Stimulated activated CD8-positive, alpha-beta memory T cell treated with anti-CD3 and anti-CD28 coated beads, Interleukin-4, amount 100 ng/mL, for 4 hours (primary cell): ENCODE measurements around the gene PKHD1.

Experiments used
- DNase-seq, 2 donors: peaks; one replicate each; pipeline ENCODE4 v3.0.0-alpha.2; 2020; ENCODE audit warnings: low read depth in 2 of 2, low spot score in 1 of 2

PKHD1 gene

DNA sequence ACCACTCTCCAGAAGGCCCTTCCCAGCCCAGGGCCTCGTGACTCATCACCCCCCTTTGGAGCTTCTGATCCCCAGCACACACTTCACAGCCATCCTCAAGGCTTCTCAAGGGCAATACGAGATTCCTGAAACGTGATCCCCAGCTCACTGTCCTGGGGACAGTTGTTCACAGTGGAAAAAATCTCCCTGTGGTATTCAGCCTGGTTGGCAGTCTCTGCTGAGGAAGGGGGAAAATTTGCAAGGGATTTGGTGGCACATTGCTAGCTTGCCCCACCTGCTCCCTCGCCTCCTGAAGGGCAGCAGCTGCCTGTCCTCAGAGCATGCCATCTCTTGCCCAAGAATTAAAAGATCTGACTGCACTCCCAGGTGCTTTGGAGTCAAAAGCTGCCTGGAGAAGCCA lies 20.7 kb upstream of the PKHD1 start:
- no peak for DNase-seq

DNA sequence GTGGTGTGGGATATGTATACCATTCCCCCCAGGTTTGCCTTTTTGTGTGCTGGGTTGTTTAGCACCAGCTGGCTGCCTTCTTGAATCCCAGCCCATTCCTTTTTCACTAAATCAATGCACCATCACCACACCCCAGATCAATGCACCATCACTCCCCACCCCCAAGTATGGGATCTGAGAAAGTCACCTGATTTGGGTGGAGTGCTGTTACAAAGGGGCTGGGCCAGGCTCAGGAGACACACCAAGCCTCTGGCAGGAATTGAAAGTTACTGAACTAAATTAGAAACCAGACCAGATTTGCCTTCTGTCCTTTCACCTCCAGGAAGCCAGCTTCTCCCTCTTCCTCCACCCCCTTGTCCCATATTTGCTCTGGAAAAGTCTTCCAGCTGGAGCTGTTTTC lies 19.6 kb upstream of the PKHD1 start:
- no peak for DNase-seq

DNA sequence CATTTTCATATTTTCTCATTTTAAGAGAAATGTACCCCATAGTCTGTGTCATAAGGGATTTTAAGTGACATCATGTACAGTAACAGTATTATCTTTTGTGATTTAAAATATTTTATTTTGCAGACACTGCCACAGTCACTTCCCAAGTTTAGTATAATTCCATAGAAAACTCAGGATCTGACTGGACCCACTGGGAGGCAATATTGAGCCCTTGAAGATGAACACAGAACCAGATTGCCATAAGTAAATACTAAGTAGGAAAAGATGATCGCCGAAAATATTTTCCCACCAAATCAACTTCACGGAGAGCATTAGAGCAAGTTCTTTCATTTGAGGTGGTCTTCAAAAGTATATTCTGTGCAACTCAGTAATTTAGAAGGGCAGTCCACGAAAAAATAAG lies 17.6 kb upstream of the PKHD1 start:
- no peak for DNase-seq

DNA sequence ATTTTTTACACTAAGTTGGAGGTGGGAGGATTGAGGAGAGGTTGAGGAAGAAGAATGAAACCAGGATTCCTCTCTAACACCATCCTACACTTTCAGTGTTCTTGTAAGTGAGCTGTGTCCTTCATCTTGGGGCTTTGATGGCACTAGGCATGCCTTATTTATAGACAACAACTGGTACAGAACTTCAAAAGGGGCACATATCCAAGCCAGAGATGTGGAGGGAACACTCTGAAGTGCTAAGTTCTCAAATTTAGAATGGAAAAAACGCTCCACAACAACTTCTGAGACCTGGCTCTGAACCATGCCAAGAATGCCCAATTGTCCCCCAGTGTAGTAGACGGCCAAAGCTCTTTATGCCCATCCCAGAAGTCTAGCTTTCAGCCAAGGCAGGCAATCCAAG lies 16.2 kb upstream of the PKHD1 start:
- DNase-seq, result no peak

DNA sequence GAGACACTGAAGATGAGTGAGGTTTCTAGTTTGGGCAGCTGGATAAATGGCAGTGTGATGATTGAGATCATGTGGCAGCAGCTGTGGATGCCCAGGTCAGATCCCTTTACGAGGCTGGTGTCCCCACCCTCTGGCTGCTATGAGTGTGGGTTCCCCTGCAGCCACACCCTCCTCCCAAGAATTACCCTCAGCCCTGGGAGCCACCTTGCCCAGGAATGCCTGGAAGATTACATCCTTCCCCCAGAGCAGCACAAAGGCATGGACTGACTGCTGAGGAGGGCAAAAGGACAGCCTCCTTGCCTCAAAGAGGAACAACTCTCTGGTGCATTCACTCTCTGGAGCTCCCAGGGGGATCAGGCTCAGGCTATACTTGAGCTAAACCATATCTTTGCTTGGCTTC lies 15.0 kb upstream of the PKHD1 start:
- DNase-seq, result no peak

DNA sequence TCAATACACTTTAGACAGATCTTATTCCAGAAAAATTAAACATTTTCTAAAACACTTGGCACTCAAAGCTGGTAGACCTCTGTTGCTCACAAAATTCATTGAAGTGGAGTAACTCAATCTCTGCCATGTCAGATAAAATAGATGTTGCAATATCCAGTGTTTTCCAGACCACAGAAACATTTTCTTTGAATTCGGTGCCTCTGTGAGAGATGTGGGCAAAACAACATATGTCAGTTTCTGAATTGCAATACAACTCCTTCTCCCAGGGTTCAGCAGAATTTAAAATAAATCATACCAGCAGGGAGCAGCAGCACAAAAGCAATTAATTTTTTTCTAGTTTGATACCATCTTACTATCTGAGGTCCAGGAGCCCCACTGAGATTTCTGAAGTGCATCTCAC lies 11.3 kb upstream of the PKHD1 start:
- no peak for DNase-seq

DNA sequence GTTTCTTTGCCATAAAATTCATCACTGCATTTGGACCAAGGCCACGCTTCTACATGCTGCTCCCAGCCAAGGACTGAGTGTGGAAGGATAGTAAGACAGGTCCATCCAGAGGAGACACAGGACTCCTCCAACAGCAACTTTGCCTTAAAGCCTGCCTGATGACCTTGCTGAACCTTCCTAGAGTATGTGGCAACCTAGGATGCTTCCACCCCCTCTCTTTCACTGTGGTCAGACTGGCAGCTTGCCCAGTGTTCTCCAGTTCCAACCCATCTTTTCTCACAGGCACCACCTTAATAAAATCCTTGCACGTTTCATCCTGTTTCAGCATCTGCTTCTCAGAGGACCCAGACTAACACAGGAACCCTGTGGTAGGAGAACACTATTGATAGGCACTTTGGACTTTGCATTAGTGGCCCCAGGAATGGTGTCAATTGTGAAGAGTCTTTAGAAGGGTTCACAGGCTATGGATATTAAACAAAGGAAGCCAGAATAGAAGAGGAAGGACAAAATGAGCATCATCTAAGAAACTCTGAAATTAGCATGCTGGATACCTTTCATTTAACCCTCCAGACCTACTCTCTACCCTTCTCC lies 2.4 kb upstream of the PKHD1 start:
- DNase-seq, result no peak

DNA sequence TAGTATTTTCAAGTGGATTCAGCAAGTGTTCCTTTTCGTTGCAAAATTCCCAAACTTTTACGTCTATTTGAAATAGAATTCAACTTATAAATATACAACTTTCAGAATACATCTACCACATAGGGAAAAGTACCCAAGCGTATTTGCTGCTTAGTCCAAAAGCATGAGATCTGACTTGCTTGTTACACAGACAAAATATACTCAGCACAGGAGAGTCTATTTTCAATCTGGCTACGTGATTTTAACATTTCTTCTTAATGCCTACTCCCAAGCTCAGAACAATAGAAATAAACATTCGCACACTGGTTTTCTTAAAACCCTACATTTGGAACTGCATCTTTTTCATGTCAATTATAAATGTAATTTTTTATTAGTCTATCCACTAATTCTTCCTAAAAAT lies 672 bp downstream of the PKHD1 start:
- DNase-seq, result no peak

DNA sequence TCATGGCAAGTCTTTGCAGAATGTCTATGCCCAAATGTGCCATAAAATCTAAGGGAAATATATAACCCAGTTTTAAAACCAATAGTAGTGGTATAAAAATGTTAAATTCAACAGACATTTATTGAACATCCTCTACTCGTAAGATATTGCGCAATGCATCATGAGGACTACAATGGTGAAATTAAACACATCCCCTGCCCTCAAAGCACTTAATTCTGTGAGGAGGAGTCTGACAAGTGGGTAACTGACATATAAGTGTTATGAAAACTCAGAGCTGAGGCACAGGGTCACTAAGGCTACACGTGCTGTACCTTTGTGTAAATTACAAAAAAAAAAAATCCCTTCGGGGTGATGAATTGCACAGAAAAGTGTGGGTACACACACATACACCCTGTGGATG lies 6.2 kb downstream of the PKHD1 start:
- DNase-seq, result no peak

DNA sequence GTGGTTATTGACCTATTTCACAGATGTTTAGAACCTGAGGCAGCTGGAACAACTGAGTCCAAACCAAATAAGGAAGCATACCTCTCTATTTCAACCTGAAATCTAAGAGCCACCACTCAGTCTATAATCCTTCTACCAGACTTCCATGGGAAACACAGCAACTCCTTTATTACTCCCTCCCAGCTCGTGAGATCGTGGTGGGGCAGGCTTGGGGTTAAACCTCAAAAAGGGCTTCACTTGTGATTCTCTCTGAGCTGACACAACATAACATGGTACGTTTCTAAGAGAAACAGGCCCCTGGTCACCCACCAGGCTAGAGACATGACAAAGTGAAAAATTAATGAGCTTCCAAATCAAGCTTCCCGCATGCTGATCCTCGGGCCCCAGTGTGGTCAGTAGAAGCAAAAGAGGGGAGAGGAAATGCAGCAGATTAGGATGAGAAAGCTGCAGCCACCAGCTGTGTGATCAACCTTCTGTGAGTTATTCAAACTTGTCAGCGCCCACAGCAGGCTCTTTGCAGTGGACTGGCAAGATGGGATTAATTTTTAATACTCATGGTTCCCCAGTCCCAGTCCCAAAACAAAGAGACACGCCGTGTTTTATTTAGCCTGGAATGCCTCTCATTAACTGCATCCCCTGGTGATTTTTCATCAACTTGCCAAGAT lies 9.3 kb downstream of the PKHD1 start:
- no peak for DNase-seq

DNA sequence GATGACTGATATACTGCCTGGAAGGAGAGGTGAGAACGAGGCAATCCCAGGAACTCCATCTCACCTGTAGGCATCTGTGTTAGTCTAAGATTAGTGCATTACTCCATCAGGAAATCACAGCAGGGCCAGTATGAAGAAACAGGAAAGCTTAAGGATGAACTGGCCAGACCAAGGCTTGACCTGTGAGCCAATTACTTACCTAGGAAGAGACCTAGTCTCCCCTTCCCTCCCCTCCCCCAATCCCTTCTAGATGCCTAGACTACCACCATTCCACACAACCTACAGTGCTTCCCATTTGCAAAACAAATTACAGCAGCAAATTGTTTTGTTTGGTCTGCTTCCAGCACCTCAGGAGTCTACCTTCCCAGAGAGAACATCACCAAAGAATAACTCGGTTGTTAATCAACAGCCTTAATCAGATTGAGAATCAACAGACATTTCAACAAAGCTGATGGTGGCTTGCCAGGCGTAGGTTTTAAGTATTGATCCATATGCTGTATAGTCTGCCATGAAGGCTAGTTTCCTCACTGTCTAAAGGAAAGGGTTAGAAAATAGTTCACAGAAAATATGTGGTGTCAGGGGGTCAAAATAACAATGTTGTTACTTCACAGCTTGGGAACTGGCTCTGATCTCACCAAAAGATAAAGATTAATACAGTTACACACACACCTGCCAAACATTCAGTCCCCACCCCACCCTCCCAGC lies 10.1 kb downstream of the PKHD1 start:
- DNase-seq, result no peak

DNA sequence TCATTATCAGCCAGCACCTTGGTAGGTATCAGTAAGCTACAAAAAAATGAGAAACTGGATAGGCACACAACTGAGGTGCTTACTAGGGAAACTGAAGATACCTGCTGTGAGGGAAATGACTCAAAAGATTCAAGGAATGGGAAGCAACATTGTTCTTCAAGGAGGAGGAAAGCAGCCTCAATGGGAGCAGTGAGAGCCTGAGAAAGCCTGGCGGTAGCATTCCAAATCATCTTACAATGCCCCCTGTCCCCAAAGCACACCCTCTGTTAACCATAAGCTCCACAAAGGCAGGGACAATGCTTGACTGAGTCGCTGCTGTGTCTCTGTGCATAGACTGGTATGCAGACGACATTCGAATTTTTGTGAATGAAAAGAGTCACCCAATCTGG lies 10.6 kb downstream of the PKHD1 start:
- DNase-seq, result no peak

DNA sequence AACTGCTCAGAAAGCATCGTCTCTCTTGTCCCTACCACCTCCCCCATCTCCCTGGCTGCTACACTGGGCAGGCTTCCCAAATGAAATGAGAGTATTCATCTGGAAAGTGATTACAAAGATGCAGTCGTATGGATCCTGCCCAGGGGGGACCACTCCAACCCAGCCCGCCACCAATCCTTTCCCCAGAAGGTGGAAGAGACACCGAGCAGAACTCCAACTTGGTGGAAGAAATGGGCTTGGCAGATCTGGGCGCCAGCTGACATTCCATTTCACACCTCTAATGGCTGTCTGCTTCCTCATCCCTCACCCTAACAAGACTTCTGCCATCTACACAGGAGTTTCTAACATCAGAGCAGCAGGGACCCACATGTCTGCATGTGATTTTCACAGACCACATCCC lies 12.7 kb downstream of the PKHD1 start:
- no peak for DNase-seq

DNA sequence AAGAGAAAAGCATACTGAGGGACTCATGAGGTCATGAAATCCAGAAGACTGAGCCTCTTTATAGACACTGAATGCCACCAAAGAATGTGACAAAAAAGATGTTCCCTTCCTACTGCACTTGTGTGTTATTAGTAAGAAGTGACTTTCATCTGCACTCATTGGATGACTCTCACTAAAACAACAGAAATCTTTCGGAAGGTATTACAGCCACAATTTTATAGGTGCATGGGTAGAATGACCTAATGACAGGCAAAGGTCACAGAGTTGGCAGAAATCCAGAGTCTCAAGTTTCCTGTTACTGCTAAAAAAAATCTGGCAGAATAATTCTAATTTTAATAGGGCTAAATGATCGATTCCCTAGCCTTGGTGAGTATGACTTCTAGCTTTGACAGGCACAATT lies 13.3 kb downstream of the PKHD1 start:
- DNase-seq, result no peak

DNA sequence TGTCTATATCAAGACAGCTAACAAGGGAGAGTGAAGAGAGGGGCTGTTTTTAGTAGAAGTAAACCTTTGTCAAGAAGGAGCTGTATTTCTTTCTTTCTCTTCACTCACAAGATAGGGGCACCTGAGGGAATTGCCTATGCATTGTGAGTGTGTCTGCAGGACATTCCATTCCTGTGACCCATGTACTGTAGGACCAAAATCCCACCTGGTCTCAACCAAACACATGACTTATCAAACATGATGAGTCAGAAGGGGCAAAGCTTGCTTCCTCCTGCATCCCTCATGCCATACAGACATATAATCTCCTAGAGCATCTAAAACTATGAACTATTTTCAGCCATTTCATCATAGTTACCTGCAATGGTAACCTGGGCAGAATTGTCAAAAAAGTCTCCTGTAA lies 21.8 kb downstream of the PKHD1 start:
- no peak for DNase-seq

DNA sequence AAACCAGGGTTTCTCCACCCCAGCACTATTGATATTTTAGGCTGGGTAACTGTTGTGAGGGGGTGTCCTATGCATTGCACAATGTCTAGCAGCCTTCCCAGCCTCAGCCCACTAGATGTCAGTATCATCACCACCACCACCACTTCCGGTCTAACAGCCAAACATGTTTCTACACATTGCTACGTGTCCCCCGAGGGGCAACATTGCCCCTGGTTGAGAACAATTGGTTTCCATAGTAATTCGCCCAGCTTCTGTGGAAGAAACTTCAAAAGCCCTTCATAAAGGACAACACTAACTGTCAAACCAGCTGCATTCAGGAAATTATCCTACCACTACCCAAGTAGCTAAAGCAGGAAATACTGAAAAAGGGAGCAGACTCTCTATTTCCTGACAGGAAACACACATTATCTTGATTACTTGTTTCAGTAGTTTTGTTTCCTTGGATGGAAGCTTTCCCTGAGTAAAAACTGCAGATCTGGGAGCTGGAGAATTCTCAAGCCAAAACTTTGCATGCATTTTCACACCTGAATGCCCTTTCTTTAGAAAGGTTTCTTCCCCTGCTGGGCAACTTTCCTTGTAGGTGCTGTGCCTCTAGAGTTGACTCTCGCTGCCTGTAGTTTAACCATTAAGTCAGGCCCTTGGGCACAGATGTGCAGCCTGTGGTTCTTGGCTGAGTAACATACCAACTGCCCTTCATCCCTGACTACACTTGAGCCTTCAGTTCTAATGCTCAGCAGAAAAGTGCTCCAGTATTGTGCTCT lies 23.6 kb downstream of the PKHD1 start:
- peak; percentile 14 to 24 for DNase-seq

DNA sequence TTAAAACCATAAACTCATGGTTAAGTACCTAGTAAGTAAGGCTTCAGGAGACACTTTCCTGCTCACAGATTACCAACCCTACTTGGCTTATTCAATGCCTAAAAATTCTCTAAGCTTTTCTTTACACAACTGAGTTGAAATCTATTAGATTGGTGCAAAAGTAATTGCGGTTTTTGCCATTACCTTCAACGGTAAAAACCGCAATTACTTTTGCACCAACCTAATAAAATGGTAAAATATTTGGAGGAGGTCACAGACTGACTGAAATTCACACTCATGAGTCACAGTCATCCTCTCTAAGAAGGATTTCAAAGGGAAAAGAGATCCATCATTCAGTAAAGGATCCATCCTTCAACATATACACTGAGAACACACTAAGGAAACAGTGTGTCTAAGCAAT lies 25.9 kb downstream of the PKHD1 start:
- no peak for DNase-seq

DNA sequence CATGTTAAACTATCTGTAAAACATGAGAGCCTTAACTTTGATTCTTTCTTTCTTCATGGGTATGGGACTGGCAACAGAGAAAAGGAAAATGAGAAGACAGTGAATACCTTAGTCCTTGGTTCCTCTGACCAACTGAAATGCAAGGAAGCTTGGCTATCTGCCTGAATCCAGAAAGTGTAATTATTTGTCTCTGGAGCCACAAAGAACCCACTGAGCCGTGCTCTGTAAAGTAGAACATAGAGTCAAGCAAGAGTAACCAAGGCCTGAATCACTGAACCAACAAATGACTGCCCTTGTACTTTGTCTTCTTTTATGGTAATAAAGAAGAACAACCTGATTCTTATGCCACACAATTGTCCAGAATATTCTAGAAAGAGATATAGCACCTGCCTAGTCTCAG lies 27.6 kb downstream of the PKHD1 start:
- no peak for DNase-seq

DNA sequence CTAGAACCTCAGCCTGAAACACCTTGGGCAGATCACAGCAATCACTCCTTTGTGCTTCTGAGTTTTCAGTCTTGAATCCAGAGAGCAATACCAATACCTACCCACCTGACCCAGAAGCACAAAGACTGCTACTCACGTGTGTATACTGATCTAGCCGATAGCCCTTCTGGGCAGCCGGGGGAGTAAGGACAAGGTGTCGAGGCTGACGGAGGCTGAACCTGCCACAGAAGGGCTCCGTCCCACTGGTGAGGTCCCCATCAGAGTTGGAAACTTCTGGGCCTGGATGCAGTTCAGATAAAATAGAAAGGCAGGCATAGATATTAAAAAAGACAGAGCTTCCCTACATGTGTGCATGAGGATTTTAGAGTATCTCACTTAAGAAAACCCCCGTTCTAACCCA lies 32.0 kb downstream of the PKHD1 start:
- DNase-seq, result no peak

DNA sequence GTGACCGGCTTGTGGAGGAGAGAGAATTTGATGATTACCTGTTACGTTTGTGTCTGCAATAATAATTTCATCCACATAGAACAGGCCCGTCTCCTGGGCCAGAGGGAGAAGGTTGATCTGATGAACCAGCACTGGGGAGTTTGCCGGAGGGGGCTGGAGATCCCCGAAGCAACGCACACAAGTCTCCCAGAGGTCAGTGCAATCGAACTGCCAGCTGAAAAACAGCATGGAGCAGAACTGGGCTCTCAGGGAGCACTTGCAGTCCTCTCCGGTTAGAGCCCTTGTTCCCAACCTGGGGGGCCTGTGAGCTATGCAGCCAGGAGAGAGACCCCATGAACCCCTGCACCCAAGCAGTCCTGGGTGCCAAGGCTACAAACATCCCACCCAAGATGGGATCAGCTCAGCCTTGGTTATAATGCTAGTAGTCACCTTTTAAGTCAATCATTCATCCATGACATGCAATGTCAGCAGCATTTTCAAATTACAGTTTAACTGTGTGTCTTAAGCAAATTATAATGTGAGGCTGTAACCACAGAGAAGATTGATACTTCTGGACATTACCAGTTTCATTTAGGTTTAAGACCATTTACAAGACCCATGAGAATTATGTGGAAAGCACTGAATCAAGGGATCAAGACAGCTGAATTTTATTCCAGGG lies 34.2 kb downstream of the PKHD1 start:
- no peak for DNase-seq

DNA sequence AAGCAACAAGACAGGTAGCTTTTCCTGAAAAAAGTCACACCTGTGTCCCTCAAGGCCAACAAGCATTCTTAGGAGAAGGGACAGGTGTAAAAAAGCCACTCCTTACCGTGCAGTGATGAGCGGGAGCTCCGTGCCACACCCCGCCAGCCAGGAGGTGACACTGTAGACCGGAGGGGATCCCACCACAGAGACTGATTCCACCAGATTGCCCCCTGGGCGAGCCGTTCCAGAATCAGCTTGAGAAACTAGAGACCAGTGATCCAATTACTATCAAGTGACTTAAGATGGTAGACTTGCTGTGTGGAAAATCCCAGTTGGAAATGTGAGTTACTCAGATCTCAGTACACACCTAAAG lies 37.4 kb downstream of the PKHD1 start:
- no peak for DNase-seq
